Calu3 (cell line): ENCODE results near the gene AEBP1. TPM values are rescaled to one million over a fixed set of nuclear protein-coding genes. Genes with fewer than 3 reads are reported as not detected.

ENCODE experiments used
- BruUV-seq: library from RNA; stranded (reverse); fragments of 400-500 nt; replicated peaks from 2 replicates; lab custom pipeline; 2021; lab: Mats Ljungman, UMichigan
- CTCF ChIA-PET: fragments of 300-600 bp; sonication (Branson Sonifier 250); formaldehyde crosslinking; loops from one replicate; lab custom pipeline; 2022; ENCODE audit warnings: antibody characterized with exemption; lab: Charles Lee
- DNase-seq: peaks from one replicate; pipeline ENCODE4 v3.0.0; 2022
- H3K27ac Mint-ChIP-seq: one replicate; pipeline ENCODE4 v1.8.0; 2022; ENCODE audit warnings: mixed read lengths; ENCODE audit not compliant: unreplicated experiment
- H3K27me3 Mint-ChIP-seq: one replicate; pipeline ENCODE4 v1.8.0; 2022; ENCODE audit warnings: mixed read lengths; ENCODE audit not compliant: unreplicated experiment
- H3K36me3 Mint-ChIP-seq: one replicate; pipeline ENCODE4 v1.8.0; 2022; ENCODE audit warnings: mild to moderate bottlenecking, moderate library complexity, mixed read lengths; ENCODE audit not compliant: insufficient read depth, unreplicated experiment
- H3K4me1 Mint-ChIP-seq: one replicate; pipeline ENCODE4 v1.8.0; 2022; ENCODE audit warnings: mild to moderate bottlenecking, low read depth, mixed read lengths; ENCODE audit not compliant: unreplicated experiment
- H3K4me3 Mint-ChIP-seq: one replicate; pipeline ENCODE4 v1.8.0; 2022; ENCODE audit warnings: mild to moderate bottlenecking, low read depth, moderate library complexity, mixed read lengths; ENCODE audit not compliant: unreplicated experiment
- H3K9me3 Mint-ChIP-seq: one replicate; pipeline ENCODE4 v1.8.0; 2022; ENCODE audit warnings: low read depth, mixed read lengths; ENCODE audit not compliant: unreplicated experiment
- intact Hi-C: fragments of 100-400 bp; cut with micrococcal nuclease; formaldehyde crosslinking; loops from one replicate; pipeline ENCODE4 v1.10.0; 2022; ENCODE audit not compliant: unreplicated experiment
- total RNA-seq: library from RNA; stranded (reverse); gene quantifications from 2 replicates; pipeline ENCODE4 v1.2.3, GENCODE V29; 2022
- TF ChIP-seq, protein P1 (sequence below): fragments of 200-600 bp; IDR thresholded peaks from one replicate; pipeline ENCODE4 v1.8.0; 2022; ENCODE audit warnings: antibody characterized with exemption; ENCODE audit not compliant: unreplicated experiment

AEBP1 gene
- total RNA-seq, 1 experiment from 2014 or later = not detected

DNA sequence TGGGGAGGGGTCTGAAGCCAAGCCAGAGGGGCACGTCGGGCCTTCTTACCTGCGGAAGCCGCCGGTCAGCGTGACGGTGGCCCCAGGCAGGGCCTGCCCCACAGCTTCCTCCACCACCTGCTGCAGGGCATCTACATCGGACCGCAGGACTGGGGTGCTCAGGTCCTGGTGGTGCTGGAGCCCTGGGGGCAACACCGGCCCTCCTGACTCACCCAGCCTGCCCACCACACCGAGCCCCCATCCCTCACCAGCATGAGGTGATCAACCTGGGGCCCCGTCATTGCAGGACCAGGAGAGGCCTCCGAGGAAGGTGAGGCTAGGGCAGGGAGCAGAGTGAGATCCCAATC is 29.8 kb upstream of the AEBP1 start:
- Mint-ChIP-seq H3K9me3 (no peaks in the 10 kb centered on the region), H3K27me3 (no peaks in the 10 kb centered on the region), H3K4me1 (peaks cover 21% of the 10 kb centered on the region), H3K36me3 (peaks cover 75% of the 10 kb centered on the region), H3K4me3 (no peak overlapping the region), H3K27ac (no peak overlapping the region)
- intact Hi-C loops = no loop called here
- CTCF ChIA-PET = no interaction called here
- no peak for DNase-seq
- TF ChIP-seq, protein P1, sequence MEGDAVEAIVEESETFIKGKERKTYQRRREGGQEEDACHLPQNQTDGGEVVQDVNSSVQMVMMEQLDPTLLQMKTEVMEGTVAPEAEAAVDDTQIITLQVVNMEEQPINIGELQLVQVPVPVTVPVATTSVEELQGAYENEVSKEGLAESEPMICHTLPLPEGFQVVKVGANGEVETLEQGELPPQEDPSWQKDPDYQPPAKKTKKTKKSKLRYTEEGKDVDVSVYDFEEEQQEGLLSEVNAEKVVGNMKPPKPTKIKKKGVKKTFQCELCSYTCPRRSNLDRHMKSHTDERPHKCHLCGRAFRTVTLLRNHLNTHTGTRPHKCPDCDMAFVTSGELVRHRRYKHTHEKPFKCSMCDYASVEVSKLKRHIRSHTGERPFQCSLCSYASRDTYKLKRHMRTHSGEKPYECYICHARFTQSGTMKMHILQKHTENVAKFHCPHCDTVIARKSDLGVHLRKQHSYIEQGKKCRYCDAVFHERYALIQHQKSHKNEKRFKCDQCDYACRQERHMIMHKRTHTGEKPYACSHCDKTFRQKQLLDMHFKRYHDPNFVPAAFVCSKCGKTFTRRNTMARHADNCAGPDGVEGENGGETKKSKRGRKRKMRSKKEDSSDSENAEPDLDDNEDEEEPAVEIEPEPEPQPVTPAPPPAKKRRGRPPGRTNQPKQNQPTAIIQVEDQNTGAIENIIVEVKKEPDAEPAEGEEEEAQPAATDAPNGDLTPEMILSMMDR = no peak
- BruUV-seq = no TSS peak

- H3K9me3 Mint-ChIP-seq = no peaks in the 10 kb centered on the region
- H3K4me3 Mint-ChIP-seq = no peak overlapping the region
- peaks cover 21% of the 10 kb centered on the region for H3K4me1 Mint-ChIP-seq
- intact Hi-C loops = no loop called here
- BruUV-seq = no TSS peak
- H3K27me3 Mint-ChIP-seq = no peaks in the 10 kb centered on the region
- H3K36me3 Mint-ChIP-seq = peaks cover 66% of the 10 kb centered on the region
- CTCF ChIA-PET = interaction anchor here (0.7 to 1.1 kb wide), 3 partner anchors 11 to 443 kb away, joined by 3 to 5 read pairs (median 5); partner anchors contain the start of gene POLD2
- no peak for DNase-seq
- TF ChIP-seq, protein P1 = no peak
- no peak overlapping the region for H3K27ac Mint-ChIP-seq
These were observed 28.7 kb upstream of the AEBP1 start for GRCh38 chr7:44075296-44076075.

GRCh38 chr7:44076101-44076895 is 27.8 kb upstream of the AEBP1 start:
- CTCF ChIA-PET = interaction anchor here (0.7 to 1.0 kb wide), 2 partner anchors 12 to 47 kb away, joined by 5 read pairs; partner anchors contain the start of gene POLD2

DNA sequence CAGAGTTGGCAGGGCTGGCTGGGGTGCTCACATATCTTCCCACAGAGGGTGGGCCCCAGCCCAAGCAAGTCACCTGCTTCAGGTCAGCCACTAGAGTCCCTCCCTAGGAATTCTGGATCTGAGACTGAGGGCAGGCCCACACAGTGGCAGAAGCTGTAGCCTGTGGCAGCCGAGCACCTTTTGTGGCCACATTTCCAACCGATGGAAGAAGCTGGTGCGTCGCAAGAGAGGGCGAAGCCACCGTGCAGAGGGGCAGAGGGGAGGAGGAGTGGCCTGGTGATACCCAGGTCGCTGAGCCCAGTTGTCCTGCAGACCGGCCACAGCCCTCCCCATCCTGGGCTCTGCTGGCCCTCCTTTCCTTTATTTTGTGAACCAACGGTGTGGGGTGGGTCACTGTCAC is 27.1 kb upstream of the AEBP1 start:
- no peaks in the 10 kb centered on the region for H3K9me3 Mint-ChIP-seq
- no peaks in the 10 kb centered on the region for H3K27me3 Mint-ChIP-seq
- intact Hi-C loops = no loop called here
- TF ChIP-seq, protein P1 = no peak
- H3K27ac Mint-ChIP-seq = no peak overlapping the region
- H3K36me3 Mint-ChIP-seq = peaks cover 64% of the 10 kb centered on the region
- H3K4me3 Mint-ChIP-seq = no peak overlapping the region
- no TSS peak for BruUV-seq
- peaks cover 19% of the 10 kb centered on the region for H3K4me1 Mint-ChIP-seq
- DNase-seq = no peak
- CTCF ChIA-PET = no interaction called here

More at GRCh38 chr7:44076101-44076895, 27.8 kb upstream of the AEBP1 start:
- BruUV-seq = no TSS peak
- no peaks in the 10 kb centered on the region for H3K27me3 Mint-ChIP-seq
- H3K4me1 Mint-ChIP-seq = peaks cover 22% of the 10 kb centered on the region
- no peak overlapping the region for H3K4me3 Mint-ChIP-seq
- TF ChIP-seq, protein P1 = no peak
- peaks cover 64% of the 10 kb centered on the region for H3K36me3 Mint-ChIP-seq
- no peak overlapping the region for H3K27ac Mint-ChIP-seq
- H3K9me3 Mint-ChIP-seq = no peaks in the 10 kb centered on the region
- DNase-seq = no peak
- intact Hi-C loops = no loop called here
